NCI-H1048 (cell line): Measurements from ENCODE around the gene WNK2.

ENCODE experiments used
- DNase-seq: peaks from one replicate; lab custom pipeline; 2025; lab: John Stamatoyannopoulos, UW

WNK2 gene

DNA sequence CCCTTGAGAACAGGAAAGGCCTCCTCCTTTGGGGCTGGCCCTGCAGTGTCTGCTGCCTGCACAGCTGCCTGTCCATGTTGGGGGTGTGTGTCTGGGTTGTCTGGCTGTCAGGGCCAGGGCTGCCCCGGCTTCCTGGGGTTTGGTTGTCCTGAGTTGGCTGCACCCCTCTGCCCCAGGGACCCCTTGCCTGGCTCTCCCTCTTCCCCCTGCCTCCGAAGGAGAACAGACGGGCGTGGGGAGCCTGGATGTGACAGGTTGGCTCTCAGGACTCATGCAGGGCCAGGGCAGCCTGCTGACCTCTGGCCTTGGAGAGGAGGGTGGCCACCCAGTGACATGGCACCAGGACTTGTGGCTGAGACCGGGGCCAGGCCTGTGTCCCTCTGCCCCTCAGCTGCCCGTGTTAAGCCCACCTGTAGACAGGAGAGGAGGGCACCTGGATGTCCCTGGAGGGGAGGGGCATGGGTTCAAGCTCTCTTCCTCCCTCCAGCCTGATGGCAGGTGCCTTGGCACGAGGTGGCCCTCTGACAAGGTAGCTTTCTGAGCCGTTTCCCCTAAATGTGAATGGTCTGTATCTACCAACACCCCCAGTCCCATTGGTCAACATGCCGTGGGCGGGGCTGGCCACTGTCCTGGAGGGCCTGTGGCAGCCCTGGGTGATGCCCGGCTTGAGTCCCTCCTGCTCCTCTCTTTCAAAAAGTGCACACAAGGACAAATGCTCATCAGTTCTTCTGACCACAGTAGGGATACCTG lies 34.9 kb downstream of the WNK2 start:
- DNase-seq = no peak

DNA sequence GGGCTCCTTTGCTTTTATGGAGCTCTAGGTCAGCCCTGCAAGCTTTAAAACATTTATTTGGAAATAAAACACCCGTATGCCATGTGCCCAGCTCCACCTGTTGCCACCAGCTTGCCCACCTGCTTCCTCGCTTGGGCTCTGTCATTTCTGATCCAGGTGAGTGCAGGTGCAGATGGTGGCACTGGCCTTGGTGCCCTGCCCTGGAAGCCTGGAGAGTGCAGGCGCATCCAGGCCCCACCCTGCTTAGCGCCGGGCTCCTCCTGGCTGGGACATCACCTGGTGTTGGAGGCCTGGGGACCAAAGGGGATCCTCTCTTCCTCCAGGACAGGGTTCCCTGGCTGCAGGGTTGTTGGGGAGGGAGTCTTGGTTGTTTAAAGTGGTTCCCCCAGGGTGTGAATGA lies 35.8 kb downstream of the WNK2 start:
- DNase-seq = no peak

DNA sequence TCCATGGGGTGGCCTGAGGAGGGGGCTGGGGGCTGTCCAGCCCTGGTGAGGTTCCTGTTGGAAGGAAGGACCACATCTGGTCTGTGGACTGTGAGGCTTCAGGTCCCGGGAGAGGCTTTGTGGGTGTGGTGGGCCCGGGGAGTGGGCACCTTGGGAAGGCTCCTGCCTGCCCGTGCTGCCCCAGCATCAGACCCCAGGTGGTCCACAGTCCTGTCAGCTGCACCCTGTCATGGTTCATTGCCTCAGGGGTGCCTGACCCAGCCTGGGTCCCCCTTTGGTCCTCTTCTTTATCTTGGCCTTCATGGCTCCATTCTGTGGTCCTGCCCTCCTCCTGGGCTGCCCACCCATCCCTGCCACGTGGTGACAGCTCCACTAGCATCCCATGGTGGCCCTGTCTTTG lies 36.7 kb downstream of the WNK2 start:
- no peak for DNase-seq

DNA sequence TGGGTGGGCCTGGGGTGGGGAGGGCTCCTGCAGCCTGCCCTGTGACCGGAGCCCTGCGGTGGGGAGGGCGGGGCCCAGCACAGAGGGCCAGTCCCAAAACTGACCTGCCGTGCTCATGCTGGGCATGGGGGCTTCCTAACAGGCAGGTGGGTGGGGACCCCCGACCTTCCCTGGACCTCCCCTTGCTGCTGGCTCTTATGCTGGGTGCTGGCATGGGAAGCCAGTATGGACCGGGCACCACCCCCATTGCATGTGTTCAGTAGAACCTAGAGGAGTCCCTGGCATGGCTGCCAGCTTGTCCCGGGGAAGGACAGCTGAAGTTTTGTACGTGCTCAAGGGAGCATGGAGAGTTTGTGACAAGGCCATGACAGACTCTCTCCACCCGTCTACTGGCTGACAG lies 37.1 kb downstream of the WNK2 start:
- DNase-seq = no peak

DNA sequence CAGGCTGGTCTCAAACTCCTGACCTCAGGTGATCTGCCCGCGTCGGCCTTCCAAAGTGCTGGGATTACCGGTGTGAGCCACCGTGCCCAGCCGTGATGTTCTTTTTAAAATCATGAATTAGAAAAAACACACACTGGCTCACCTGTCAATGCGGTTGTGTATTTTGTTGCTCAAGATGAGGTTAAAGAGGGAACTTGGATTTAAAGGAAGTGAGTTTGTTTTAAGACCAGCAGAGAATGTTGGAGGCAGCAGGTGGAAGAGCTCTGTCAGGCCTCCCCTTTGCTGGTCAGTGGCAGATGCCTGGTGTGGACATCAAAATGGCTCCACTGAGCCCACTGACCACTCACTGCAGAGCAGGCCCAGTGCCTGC lies 38.9 kb downstream of the WNK2 start:
- DNase-seq = no peak

DNA sequence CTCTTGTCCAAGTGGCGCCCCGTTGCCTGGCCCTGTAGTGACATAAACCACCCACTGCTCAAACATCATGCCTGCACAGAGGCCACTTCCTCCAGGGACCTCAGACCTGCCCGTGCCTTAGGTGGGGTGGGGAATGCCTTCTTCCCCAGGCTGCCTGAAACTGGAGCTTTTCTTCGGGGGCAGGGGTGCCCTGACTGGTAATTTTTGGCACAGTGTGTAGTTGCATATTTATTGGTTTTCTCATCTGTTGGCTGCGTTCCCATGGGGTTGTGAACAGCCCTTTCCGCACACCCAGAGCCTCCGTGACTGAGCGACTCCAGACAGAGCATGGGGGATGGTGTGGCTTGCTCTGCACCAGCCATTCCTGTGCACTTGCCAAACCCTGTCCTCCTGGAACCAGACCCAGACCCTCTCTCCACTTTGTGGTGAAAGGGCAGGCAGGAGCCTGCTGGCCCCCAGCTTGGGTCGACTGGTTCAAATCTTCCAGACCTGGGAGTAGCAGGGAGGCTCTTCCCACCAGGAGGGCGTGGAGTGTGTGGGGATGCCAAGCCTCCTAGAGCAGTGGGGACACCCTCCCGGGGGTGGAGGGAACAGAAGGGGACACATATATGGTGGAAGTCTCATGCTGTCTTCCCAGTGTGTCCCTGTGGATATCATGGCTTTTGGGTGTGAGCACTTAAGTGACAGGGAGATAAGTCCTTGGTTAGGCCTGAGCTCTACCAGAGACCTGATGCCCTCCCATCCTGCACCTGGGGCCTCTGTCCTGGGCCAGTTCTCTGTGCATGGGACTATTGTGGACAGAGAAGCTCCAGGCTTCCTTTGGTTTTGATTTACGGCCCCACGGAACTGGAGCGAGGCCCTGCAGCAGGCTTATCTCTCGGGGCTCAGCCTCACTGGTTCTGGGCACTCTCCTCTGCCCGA lies 39.6 kb downstream of the WNK2 start:
- DNase-seq = no peak

DNA sequence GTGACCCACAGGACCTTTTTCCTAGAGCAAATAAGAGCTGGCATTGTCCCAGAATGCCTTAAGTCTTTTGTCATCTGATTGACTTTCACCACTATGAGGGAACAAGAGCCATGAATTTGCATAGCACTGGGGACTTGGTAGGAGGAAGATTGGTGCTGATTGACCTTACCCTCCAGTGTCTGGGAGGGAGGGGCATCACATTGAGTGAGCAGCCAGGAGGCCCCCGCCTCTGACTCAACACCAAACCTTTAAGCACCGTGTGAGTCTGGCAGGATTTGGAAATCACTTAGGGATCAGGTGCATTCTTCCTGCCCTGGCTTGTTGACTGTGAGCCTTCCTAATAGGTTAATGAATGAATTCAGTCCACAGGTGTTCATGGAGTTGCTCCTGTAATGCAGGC lies 40.7 kb downstream of the WNK2 start:
- no peak for DNase-seq

DNA sequence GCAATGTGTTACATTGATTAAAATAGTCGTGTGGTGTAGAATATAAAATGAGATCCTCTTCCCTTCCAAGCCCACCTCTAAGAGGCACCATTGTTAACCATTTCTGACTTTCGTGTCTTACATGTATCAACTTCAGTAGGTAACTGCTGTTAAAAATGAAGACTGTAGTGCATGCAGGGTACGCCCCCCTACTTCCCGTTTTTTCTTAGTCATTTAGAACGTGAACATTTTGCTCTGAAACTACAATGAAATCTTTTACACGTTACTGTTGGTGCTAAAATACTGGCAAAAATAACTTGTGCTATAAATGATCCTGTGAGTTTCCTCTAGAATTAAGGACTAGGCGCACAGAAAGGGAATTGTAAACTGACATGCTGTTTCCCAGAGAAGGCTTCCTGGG lies 41.5 kb downstream of the WNK2 start:
- no peak for DNase-seq

DNA sequence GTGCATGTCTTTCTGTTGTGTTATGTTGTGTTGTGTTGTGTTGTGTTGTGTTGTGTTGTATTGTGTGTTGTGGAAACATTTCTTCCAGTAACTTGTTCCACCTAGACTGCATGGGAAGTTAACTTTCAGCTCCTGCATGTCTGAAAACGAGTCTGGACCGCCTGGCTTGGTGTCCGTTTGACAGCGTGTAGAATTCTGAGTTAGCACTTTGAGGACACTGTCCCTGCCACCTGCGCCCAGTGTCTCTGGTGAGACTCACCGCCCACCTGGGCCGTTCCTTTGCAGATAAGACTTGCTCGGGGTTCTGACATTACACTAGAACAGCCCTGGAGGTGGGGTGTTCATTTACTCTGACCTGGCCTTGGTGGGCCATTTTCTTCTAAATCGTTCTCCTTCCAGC lies 42.0 kb downstream of the WNK2 start:
- no peak for DNase-seq

DNA sequence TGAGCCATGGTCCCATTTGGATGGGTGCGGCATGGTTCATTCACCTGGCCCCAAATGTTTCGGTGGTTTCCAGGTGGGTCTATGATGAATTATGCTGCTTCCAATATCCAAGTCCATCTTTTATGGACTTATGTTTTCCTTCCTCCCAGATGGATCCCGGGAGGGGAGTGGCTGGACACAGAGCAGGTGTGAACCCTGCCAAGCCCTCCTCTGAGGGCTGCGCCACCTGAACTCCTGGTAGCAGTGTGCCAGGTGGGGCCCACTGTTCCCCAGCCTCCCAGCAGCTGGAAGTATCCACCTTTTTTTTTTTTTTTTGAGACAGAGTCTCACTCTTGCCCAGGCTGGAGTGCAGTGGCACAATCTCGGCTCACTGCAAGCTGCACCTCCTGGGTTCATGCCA lies 42.9 kb downstream of the WNK2 start:
- DNase-seq = no peak

DNA sequence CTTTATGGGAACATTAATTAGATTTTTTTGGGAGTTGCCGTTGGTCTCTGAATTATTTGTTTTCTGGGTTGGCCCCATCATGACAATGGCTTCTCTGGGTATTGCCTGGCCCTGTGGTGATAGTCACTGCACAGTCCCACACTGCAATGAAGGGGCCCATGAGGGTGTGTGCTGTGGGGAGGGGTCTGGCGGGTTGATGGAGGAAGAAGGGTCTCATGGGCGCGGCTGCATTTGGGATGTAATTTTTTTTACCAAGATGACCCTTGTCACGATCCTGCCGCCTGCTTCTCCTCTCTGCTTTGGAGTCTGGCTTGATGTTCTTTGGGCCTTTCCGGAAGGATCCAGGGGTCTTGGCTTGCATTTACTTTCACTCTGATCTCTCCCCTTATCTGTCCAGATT lies 44.1 kb downstream of the WNK2 start:
- DNase-seq = no peak

DNA sequence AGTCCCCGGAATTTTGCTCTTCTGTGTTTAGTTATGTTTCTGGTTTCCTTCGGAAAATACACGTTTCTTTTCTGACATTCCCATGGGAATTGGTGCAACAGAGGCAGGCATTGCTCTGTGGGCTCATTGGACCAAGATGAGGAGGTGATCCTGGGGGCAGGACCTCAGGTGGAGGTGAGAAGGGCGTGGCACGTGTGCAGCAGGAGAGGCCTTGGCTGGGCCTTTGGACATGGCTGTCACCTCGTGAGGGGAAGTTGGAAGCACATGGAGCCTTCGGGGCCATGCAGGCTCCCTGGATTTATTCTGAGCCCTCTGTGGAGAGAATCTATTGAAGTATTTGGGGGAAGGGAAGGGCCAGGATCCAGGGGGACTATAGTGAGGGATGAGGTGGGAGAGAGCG lies 44.5 kb downstream of the WNK2 start:
- DNase-seq = no peak

DNA sequence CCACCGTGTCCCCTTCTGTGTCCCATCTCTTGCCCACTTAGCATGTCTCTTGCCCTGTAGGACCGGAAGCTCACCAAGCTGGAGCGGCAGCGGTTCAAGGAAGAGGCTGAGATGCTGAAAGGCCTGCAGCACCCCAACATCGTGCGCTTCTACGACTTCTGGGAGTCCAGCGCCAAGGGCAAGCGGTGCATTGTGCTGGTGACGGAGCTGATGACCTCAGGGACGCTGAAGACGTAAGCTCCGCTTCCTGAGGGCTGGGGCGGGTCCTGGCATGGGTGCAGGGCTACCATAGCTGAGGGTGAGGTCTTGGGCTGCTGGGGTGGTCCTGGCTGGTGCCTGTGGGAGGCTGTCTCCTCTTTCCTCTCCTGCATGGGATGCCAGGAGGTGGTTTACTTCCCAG lies 45.7 kb downstream of the WNK2 start:
- no peak for DNase-seq

DNA sequence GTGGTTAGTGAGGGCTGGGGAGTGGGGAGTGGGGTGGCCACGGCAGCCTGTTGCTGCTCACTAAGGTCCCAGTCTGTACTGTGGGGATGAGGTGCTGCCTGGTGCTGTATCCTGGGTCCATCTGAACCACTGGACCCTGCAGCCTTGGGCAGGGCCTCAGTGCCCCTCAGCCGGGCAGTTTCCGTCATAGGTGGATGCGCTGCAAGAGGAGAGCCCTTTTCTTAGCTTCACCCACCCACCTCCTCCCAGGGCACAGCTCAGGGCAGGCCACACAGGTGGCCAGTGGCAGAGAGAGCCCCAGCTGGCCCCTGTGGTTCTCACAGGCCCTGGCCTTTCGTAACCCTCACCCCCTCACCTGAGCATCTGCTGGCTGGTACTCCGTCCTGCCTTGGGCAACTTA lies 46.2 kb downstream of the WNK2 start:
- no peak for DNase-seq

DNA sequence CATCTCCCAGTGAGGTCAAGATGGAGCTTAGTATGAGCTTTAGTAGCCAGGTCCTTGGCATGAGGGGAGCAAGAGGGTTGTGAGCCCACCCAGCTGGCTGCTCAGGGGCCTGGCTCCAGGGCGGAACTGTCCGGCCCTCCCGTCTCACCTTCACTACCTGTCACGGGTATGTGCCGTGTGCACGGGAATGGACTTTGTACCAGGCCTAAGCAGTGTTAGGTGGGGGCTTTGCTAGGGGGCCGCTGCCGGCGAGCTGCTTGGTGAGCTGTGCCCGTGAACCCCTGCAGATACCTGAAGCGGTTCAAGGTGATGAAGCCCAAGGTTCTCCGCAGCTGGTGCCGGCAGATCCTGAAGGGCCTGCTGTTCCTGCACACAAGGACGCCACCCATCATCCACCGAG lies 46.7 kb downstream of the WNK2 start:
- no peak for DNase-seq

DNA sequence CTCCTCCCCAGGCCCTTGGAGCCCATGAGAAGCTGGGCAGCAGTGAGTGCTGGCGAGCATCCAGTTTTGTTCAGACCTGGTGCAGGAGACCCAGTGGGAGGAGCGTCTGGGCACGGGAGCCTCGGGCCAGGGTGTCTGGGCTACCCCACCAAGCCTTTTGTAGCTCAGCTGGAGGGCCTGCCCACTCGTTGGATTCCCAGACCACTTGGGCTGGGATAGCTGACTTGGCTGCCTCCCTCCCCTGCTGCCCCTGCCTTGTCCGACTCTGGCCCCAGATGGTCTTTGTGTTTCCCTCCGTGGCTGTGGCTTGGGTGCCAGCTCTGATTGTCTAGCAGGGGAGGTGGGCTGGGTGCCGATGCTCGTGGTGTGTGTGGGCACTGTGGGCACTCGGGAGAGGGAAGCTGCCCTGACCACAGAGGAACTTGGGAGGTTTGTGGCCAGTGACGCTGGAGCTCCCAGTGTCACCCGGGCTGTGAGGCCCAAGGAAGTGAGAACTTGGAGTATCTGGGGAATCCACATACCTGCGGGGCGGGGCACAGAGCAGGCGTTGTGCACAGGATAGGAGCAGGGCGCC lies 47.3 kb downstream of the WNK2 start:
- no peak for DNase-seq

DNA sequence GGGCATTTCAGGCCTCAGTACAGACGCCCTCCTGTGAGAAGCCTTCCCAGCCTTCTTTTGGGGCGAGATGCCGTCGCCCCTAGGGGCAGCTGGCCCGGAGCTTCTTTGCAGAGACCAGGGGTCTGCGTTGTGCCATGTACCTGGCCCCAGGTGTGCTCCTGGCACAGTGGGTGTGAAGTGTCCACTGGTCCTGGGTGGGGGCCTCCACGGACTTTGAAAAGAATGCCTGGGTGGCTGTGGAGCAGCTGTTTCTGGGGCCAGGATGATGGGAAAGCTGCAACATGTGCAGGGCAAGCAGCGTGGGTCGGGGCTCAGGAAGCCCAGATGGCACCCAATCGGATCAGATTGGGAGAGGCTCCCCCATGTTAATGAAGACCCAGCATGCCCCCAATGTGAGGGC lies 47.8 kb downstream of the WNK2 start:
- no peak for DNase-seq

DNA sequence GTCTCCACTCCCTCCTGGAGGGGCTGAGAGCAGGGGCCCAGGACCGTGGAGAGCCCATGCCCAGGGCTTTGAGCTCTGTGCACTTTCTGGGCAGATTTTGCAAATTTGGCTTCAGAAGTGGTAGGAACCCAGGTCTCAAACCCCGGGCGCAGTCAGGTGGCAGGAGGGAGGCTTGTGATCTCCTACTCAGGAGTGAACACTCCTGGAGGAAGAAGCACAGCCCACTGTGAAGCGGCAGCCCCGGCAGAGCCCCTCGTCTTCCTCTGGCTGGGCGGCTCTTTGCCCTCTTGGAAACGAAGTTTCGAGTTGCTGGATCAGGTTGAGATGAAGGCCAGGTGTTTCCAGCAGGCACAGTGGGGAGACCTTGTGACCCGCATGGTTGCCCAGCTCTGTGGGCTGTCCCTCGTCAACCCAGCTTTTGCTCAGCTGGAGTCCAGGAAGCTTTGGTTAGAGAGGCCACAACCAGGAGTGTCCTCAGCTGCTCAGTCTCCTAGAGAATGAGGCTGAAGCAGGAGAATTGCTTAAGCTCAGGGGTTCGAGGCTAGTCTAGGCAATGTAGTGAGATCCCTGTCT lies 48.5 kb downstream of the WNK2 start:
- DNase-seq = no peak

DNA sequence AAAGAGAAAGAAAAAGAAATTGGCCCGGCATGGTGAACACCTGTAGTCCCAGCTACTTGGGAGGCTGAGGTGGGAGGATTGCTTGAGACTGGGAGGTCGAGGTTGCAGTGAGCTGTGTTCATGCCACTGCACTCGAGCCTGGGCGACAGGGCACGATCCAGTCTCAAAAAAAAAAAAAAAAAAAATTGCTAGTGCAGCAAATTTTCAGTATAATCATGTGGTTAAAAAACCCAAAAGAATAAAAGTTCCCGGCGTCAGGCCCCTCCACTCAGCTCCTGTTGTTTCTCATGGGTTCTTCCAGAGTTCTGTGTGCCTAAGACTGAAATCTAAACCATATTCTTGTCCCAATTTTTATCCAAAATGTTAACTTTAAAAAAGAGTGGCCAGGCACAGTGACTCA lies 49.1 kb downstream of the WNK2 start:
- no peak for DNase-seq

DNA sequence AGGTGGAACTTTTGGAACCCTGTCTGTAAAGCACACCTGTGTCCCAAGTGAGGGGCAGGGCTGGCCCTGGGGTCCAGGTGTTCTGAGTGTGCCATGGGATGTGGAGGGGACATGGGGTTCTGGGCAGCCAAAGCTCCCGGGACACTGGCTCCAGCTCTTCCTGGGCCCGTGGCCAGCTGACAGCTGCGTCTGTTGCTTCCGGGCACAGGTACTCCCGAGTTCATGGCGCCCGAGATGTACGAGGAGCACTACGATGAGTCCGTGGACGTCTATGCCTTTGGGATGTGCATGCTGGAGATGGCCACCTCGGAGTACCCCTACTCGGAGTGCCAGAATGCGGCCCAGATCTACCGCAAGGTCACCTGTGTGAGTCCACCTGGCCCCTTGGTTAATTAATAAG lies 50.7 kb downstream of the WNK2 start:
- no peak for DNase-seq

DNA sequence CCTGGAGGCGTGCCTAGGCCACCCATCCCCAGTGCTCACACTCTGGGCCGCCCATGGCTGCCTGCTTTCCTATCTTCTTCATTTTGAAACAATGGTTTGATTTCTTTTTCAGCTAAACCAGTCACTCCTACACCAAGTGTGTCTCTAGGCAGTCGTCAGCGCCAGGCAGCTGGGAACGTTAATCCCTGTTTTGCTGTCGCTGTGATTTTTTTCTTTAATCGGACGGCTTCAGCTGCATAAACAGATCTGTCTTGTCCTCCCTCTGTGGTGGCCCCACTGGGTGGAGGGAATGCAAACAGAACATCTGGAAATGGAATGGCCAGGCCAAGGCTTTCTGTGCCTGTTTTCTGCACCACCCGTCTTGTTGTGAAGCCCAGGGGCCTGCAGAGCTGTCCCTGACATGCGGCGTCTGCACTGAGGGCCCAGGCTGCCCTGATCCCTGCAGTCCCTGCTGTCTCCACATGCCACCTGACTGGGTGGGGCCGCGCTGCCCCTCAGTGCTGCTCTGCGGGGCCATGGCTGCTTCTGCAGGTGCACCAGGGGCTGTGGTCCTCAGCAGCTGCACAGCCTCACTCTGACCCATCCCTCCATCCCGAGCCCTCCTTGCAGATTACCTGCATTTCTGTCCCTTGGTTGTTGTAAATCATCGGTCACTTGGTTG lies 51.5 kb downstream of the WNK2 start:
- DNase-seq = no peak

DNA sequence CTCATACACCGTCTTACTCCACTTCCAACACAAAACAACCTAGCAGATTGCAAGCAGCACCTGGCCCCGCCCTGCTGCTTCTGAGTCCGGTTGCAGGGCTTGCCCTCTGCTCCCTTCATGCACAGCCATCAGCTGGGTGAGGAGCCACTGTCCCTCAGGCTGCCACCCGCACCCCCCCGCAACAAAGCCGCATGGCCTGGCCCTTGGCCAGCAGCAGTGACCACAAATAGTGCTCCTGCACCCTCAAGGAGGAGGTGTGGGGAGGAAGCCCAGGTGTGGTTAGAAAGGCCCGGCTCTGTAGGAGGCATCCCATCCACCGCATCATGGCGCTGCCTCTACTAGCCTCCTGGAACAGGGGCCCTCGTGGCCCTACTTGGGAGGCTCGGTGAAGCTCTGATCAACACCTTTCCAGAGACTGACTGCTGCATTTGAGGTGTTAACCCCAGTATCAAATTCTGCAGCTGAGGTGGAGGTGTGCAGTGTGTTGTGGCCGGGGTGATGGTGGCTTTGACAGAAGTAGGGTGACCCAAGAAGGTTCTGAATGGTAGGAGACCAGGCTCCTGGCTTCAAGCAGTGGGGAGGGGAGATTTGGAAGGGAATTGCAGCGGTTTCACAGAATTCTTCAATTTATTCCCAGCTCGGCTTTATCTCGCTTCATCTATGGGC lies 52.7 kb downstream of the WNK2 start:
- DNase-seq = no peak
